Endothelial cell of umbilical vein (primary cell): ENCODE data around the gene MAPT. TPM values are rescaled to one million over a fixed set of nuclear protein-coding genes. Genes with fewer than 3 reads are reported as not detected.

Experiments
- BruUV-seq: library from RNA; stranded (reverse); fragments of 400-500 nt; replicated peaks from 2 replicates; lab custom pipeline; 2021; lab: Mats Ljungman, UMichigan
- CTCF ChIA-PET: fragments of 300-600, 350-600 bp; sonication (Branson Sonifier 250); formaldehyde crosslinking; loops from one replicate; lab custom pipeline; 2021; ENCODE audit warnings: antibody characterized with exemption, inconsistent platforms; lab: Charles Lee
- POLR2A ChIA-PET: fragments of 300-600, 350-600 bp; sonication (Branson Sonifier 250); formaldehyde crosslinking; loops from one replicate; lab custom pipeline; 2021; ENCODE audit warnings: antibody characterized with exemption, inconsistent platforms; lab: Charles Lee
- DNase-seq: peaks from one replicate; pipeline ENCODE4 v3.0.0-alpha.2; 2011; ENCODE audit warnings: low read depth, low spot score
- FAIRE-seq: peaks from 2 replicates; lab custom pipeline; 2011; peaks lifted over from hg19 to GRCh38; lab: Jason Lieb, UNC
- H2AFZ ChIP-seq: 2 replicates; pipeline ENCODE4 v1.6.0; 2012; ENCODE audit warnings: low read depth, low read length, control low read depth, inconsistent platforms
- H3K27ac ChIP-seq: 2 replicates; pipeline ENCODE4 v1.5.1; 2011; ENCODE audit warnings: low read depth, mild to moderate bottlenecking, control low read depth, low read length, moderate library complexity; ENCODE audit not compliant: insufficient read depth
- H3K27me3 ChIP-seq, 2 experiments: 2 replicates each; pipeline versions ENCODE4 v1.6.0 to v1.6.1; 2011; ENCODE audit warnings: low read length in 2 of 2, mixed read lengths in 1 of 2; ENCODE audit not compliant: control insufficient read depth in 2 of 2, insufficient read depth in 2 of 2
- H3K36me3 ChIP-seq, 2 experiments: 2 replicates in 1 of 2; 3 replicates in 1 of 2; pipeline ENCODE4 v1.5.1; 2011; ENCODE audit warnings: low read length in 2 of 2, mild to moderate bottlenecking in 1 of 2, moderate library complexity in 1 of 2; ENCODE audit not compliant: control insufficient read depth in 2 of 2, insufficient read depth in 2 of 2; ENCODE audit errors: extremely low read depth in 1 of 2
- H3K4me1 ChIP-seq: 3 replicates; pipeline ENCODE4 v1.5.1; 2011; ENCODE audit warnings: mild to moderate bottlenecking, low read length; ENCODE audit not compliant: control insufficient read depth, insufficient read depth; ENCODE audit errors: extremely low read depth
- H3K4me2 ChIP-seq: 2 replicates; pipeline ENCODE4 v1.6.1; 2011; ENCODE audit warnings: low read length, control low read depth, mixed read lengths; ENCODE audit not compliant: insufficient read depth
- H3K4me3 ChIP-seq, 3 experiments: fragments of 200-600 bp in 1 of 3; sonication (generic), shearing (Covaris generic) in 1 of 3; replicated peaks in 1 of 3; 2 replicates each; pipeline ENCODE4 v1.5.1; 2011 to 2016; ENCODE audit warnings: control low read depth in 3 of 3, low read length in 3 of 3, mild to moderate bottlenecking in 2 of 3, inconsistent platforms in 1 of 3, low read depth in 1 of 3, moderate library complexity in 1 of 3; ENCODE audit not compliant: insufficient read depth in 1 of 3
- H3K79me2 ChIP-seq: 2 replicates; pipeline ENCODE4 v1.6.0; 2012; ENCODE audit warnings: low read length, inconsistent platforms; ENCODE audit not compliant: control insufficient read depth, insufficient read depth
- H3K9ac ChIP-seq: replicated peaks from 2 replicates; pipeline ENCODE3; 2011; ENCODE audit warnings: low read length, control low read depth; ENCODE audit not compliant: insufficient read depth; ENCODE audit errors: extremely low read depth
- H3K9me1 ChIP-seq: replicated peaks from 3 replicates; pipeline ENCODE4 v1.6.0; 2011; ENCODE audit warnings: mild to moderate bottlenecking, low read length; ENCODE audit not compliant: control insufficient read depth, insufficient read depth; ENCODE audit errors: extremely low read depth
- H3K9me3 ChIP-seq: replicated peaks from 2 replicates; pipeline ENCODE4 v1.5.1; 2012; ENCODE audit warnings: low read length, inconsistent platforms; ENCODE audit not compliant: control insufficient read depth, insufficient read depth
- H4K20me1 ChIP-seq: replicated peaks from 2 replicates; pipeline ENCODE3; 2011; ENCODE audit warnings: mild to moderate bottlenecking, low read length; ENCODE audit not compliant: control insufficient read depth, insufficient read depth; ENCODE audit errors: extremely low read depth
- CTCF ChIP-seq, 2 donors: IDR thresholded peaks; 1 replicate in 1 of 2; 2 replicates in 1 of 2; pipeline ENCODE4 v1.5.1; 2011; ENCODE audit warnings: low read length in 2 of 2, mild to moderate bottlenecking in 2 of 2, moderate library complexity in 2 of 2, control low read depth in 1 of 2, inconsistent platforms in 1 of 2, low read depth in 1 of 2; ENCODE audit not compliant: insufficient read depth in 1 of 2; ENCODE audit errors: extremely low read depth in 1 of 2
- EZH2 ChIP-seq: IDR thresholded peaks from 2 replicates; pipeline ENCODE4 v1.6.1; 2012; ENCODE audit warnings: borderline replicate concordance, low read depth, mild to moderate bottlenecking, moderate library complexity, low read length, inconsistent platforms; ENCODE audit not compliant: severe bottlenecking
- FOS ChIP-seq: IDR thresholded peaks from 2 replicates; pipeline ENCODE4 v1.6.1; 2011; ENCODE audit warnings: mild to moderate bottlenecking, low read length, moderate library complexity, borderline replicate concordance; ENCODE audit not compliant: insufficient read depth
- GATA2 ChIP-seq: IDR thresholded peaks from 2 replicates; pipeline ENCODE4 v1.7.0; 2011; ENCODE audit warnings: low read depth, mild to moderate bottlenecking, moderate library complexity, mixed read lengths, low read length; ENCODE audit not compliant: insufficient read length, insufficient read depth
- JUN ChIP-seq: IDR thresholded peaks from 2 replicates; pipeline ENCODE4 v1.6.1; 2011; ENCODE audit warnings: borderline replicate concordance, low read depth; ENCODE audit not compliant: insufficient read length, insufficient read depth
- MAX ChIP-seq: IDR thresholded peaks from 2 replicates; pipeline ENCODE4 v1.6.1; 2011; ENCODE audit not compliant: insufficient read depth, insufficient read length
- MYC ChIP-seq: IDR thresholded peaks from one replicate; pipeline ENCODE4 v1.6.1; 2011; ENCODE audit warnings: mild to moderate bottlenecking, low read depth, low read length
- POLR2A ChIP-seq: IDR thresholded peaks from 2 replicates; pipeline ENCODE4 v1.6.1; 2012; ENCODE audit warnings: low read depth, mild to moderate bottlenecking, control low read depth, low read length
- POLR2AphosphoS5 ChIP-seq: IDR thresholded peaks from 2 replicates; pipeline ENCODE4 v1.6.1; 2012; ENCODE audit warnings: low read depth, mild to moderate bottlenecking, control low read depth, low read length, moderate library complexity; ENCODE audit not compliant: insufficient read depth
- dilution Hi-C: fragments of 300-500 bp; cut with MboI; formaldehyde crosslinking; loops from one replicate; pipeline ENCODE4 v1.15.0; 2019; ENCODE audit warnings: low sequenced_read_pairs; ENCODE audit not compliant: extremely low pct_ligation_motif_present
- intact Hi-C: fragments of 100-400 bp; cut with micrococcal nuclease; formaldehyde crosslinking; loops from one replicate; pipeline ENCODE4 v1.10.0; 2022
- polyA plus RNA-seq, 4 experiments: library from polyadenylated mRNA; depleted of rRNA in 3 of 4; stranded (reverse) in 3 of 4; unstranded in 1 of 4; fragments of >200 nt; gene quantifications; 2 replicates each; pipeline versions ENCODE4 v1.2.1 to v1.2.3, GENCODE V29; 2011 to 2012; ENCODE audit warnings: missing spikeins in 1 of 4
- total RNA-seq: library from RNA; stranded (reverse); gene quantifications from 2 replicates; pipeline ENCODE4 v1.2.3, GENCODE V29; 2021

MAPT gene
- total and polyA plus RNA-seq, 2 donors (not counting 3 experiments of a cell fraction or from before 2014, with no cell fraction given) = 0.04 to 0.51 TPM

GRCh38 chr17:45906927-45907622, 12.7 kb downstream of the MAPT start:
- H3K4me3 ChIP-seq = no peak overlapping the region
- no peaks in the 10 kb centered on the region for H3K36me3 ChIP-seq
- H3K9ac ChIP-seq = no peak overlapping the region
- intact Hi-C loops = no loop called here
- H3K27me3 ChIP-seq = peaks cover 7 to 15% of the 10 kb centered on the region in 2 experiments
- POLR2A ChIA-PET = no interaction called here
- CTCF ChIA-PET = interaction anchor here (1.0 kb wide), 1 partner anchor 12 kb away, joined by 4 read pairs; no protein-coding TSS in a partner anchor
- dilution Hi-C loops = no loop called here
- DNase-seq = no peak
- no peak overlapping the region for H3K4me2 ChIP-seq
- TF ChIP-seq MYC = no peak
- no peak for TF ChIP-seq JUN
- no peak for TF ChIP-seq EZH2
- no peak for TF ChIP-seq MAX
- H3K9me3 ChIP-seq = no peaks in the 10 kb centered on the region
- H4K20me1 ChIP-seq = no peaks in the 10 kb centered on the region
- no TSS peak for BruUV-seq
- no peak for FAIRE-seq
- no peaks in the 10 kb centered on the region for H3K79me2 ChIP-seq
- H3K4me1 ChIP-seq = no peaks in the 10 kb centered on the region
- H3K9me1 ChIP-seq = no peaks in the 10 kb centered on the region
- no peak overlapping the region for H3K27ac ChIP-seq
- H2AFZ ChIP-seq = no peak overlapping the region

- Histone ChIP-seq H3K4me2 (no peak overlapping the region), H3K9me3 (no peaks in the 10 kb centered on the region), H3K79me2 (no peaks in the 10 kb centered on the region), H3K9ac (no peak overlapping the region), H2AFZ (no peak overlapping the region), H3K4me1 (no peaks in the 10 kb centered on the region), H4K20me1 (no peaks in the 10 kb centered on the region), H3K4me3 (no peak overlapping the region), H3K9me1 (no peaks in the 10 kb centered on the region), H3K36me3 (no peaks in the 10 kb centered on the region), H3K27ac (no peak overlapping the region), H3K27me3 (peaks cover 7 to 8% of the 10 kb centered on the region in 2 experiments)
- TF ChIP-seq MYC (no peak), POLR2A (no peak), EZH2 (no peak), FOS (no peak), JUN (no peak), POLR2AphosphoS5 (no peak), GATA2 (no peak), CTCF (IDR thresholded peaks at IDR 0.05; ENCODE audit: extremely low read depth in 1 of 2, insufficient read depth in 1 of 2, low read depth in 1 of 2, low read length in 2 of 2) (no peak), MAX (no peak)
- dilution Hi-C loops = no loop called here
- FAIRE-seq (no peak), DNase-seq (no peak)
- no TSS peak for BruUV-seq
- intact Hi-C loops = no loop called here
- POLR2A ChIA-PET = no interaction called here
- CTCF ChIA-PET = interaction anchor here (1.0 kb wide), 1 partner anchor 11 kb away, joined by 4 read pairs; no protein-coding TSS in a partner anchor
Measured at GRCh38 chr17:45907750-45908395, 13.5 kb downstream of the MAPT start.
